Measurements from ENCODE around the gene STIP1. TPM values are rescaled to one million over a fixed set of nuclear protein-coding genes. Genes with fewer than 3 reads are reported as not detected.

Gene STIP1
- total and polyA plus RNA-seq, 10 of the 15 experiments (the other 5 are each of a cell fraction or from before 2014, with no cell fraction given): 25.2 to 291 (median 191) TPM

DNA sequence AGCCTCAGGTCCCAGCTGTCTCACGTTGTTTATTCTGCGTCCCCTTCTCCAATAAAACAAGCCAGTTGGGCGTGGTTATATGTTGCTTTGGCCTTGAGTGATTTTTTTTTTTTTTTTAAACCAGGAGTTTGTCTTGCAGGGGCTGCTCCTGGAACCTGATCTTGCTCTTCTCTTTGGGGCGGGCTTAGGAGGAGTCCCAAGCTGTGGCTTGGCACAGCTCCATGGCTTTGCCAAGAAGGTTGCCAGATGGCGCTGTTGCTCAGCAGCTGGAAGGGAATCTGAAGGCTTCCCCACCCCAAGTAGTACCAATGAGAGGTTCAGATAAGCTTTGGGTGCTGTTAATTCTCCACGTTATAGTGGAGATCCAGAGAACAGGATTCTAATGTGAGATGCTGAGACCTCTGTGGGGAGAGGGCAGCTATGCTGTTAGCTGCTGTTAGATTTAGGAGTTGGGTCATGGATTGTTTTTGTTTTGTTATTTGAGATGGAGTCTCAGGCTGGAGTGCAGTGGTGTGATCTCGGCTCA lies 18.6 kb downstream of the STIP1 start:
- ChIA-PET RAD21 (ENCODE audit: unreplicated experiment) (interaction anchor here (0.7 to 6.6 kb wide), 20 partner anchors 10 to 155 kb away, joined by 3 to 125 read pairs (median 7); partner anchors contain the start of genes BAD, CATSPERZ, DNAJC4 and ESRRA), SMC1A (ENCODE audit: uncharacterized antibody, unreplicated experiment) (interaction anchor here (0.6 to 5.5 kb wide), 20 partner anchors 9 to 151 kb away, joined by 3 to 98 read pairs (median 5); partner anchors contain the start of genes CATSPERZ, ESRRA, FKBP2 and NUDT22), POLR2A (interaction anchor here (0.6 to 5.8 kb wide), 15 partner anchors 12 to 1398 kb away, joined by 3 to 85 read pairs (median 12); partner anchors contain the start of genes CATSPERZ, ESRRA, FKBP2 and NUDT22), CTCF (interaction anchor here (0.6 to 9.7 kb wide), 28 partner anchors 9 to 367 kb away, joined by 3 to 238 read pairs (median 5); partner anchors contain the start of genes BAD, CATSPERZ, DNAJC4 and ESRRA)
- in situ Hi-C loops (cut with MboI) (loop anchor here (5.0 kb wide), 1 partner anchor 98 kb away; the partner anchor contains the start of gene CATSPERZ), intact Hi-C loops (cut with micrococcal nuclease; ENCODE audit: unreplicated experiment) (loop anchor here (1.0 to 2.0 kb wide), 3 partner anchors 18 to 100 kb away; partner anchors contain the start of genes FKBP2 and STIP1)
- Histone ChIP-seq H2AFZ (ENCODE audit: control insufficient read depth, low read depth, low read length) (no peak overlapping the region), H3K9me3 (replicated peaks; ENCODE audit: control insufficient read depth, insufficient read depth, low read length) (no peaks in the 10 kb centered on the region), H3K27me3 (replicated peaks in 1 of 2; ENCODE audit: control insufficient read depth in 2 of 2, insufficient read depth in 2 of 2, low read length in 1 of 2) (no peaks in the 10 kb centered on the region), H3K9ac (ENCODE audit: control insufficient read depth, insufficient read depth, low read length) (no peak overlapping the region), H3K4me3 (no peak overlapping the region), H3K4me1 (ENCODE audit: control insufficient read depth, insufficient read depth, low read length) (peaks cover 26% of the 10 kb centered on the region), H4K20me1 (ENCODE audit: control insufficient read depth, insufficient read depth) (no peaks in the 10 kb centered on the region), H3K79me2 (ENCODE audit: control insufficient read depth, insufficient read depth, low read length) (peaks cover 39% of the 10 kb centered on the region), H3K36me3 (ENCODE audit: control insufficient read depth in 2 of 2, insufficient read depth in 2 of 2, low read length in 1 of 2) (peaks cover 33 to 37% of the 10 kb centered on the region in 2 experiments), H3K4me2 (ENCODE audit: control insufficient read depth, insufficient read depth) (no peak overlapping the region), H3K27ac (ENCODE audit: control insufficient read depth, insufficient read depth) (peak overlapping the region; percentile 3; the same call in 1 of the 2 replicates)
- BruUV-seq (replicated peaks): no TSS peak
- FAIRE-seq: no peak
- DNase-seq (ENCODE audit: low read depth, low spot score): peak; percentile 52
- 55% methylated on average over 7 of the region's 7 CpGs for WGBS (ENCODE audit: insufficient coverage, insufficient replicate concordance, low lambda C conversion rate, missing lambda C conversion rate)
- ATAC-seq: peak; percentile 43
- TF ChIP-seq, protein P1, sequence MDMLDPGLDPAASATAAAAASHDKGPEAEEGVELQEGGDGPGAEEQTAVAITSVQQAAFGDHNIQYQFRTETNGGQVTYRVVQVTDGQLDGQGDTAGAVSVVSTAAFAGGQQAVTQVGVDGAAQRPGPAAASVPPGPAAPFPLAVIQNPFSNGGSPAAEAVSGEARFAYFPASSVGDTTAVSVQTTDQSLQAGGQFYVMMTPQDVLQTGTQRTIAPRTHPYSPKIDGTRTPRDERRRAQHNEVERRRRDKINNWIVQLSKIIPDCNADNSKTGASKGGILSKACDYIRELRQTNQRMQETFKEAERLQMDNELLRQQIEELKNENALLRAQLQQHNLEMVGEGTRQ (IDR thresholded peaks at IDR 0.05; ENCODE audit: borderline replicate concordance, low read depth, low read length): no peak
- TF ChIP-seq, protein P2, sequence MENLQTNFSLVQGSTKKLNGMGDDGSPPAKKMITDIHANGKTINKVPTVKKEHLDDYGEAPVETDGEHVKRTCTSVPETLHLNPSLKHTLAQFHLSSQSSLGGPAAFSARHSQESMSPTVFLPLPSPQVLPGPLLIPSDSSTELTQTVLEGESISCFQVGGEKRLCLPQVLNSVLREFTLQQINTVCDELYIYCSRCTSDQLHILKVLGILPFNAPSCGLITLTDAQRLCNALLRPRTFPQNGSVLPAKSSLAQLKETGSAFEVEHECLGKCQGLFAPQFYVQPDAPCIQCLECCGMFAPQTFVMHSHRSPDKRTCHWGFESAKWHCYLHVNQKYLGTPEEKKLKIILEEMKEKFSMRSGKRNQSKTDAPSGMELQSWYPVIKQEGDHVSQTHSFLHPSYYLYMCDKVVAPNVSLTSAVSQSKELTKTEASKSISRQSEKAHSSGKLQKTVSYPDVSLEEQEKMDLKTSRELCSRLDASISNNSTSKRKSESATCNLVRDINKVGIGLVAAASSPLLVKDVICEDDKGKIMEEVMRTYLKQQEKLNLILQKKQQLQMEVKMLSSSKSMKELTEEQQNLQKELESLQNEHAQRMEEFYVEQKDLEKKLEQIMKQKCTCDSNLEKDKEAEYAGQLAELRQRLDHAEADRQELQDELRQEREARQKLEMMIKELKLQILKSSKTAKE (IDR thresholded peaks at IDR 0.05; ENCODE audit: low read depth, poor library complexity, severe bottlenecking): peak; percentile 46
- TF ChIP-seq NR2F1 (conservative IDR thresholded peaks at IDR 0.05) (no peak), MXI1 (IDR thresholded peaks at IDR 0.05; ENCODE audit: low read depth, low read length) (no peak), MEF2B (IDR thresholded peaks at IDR 0.05; ENCODE audit: partially characterized antibody, poor library complexity, severe bottlenecking) (no peak), SMAD1 (IDR thresholded peaks at IDR 0.05; ENCODE audit: low read depth, partially characterized antibody) (peak; percentile 90), SPI1 (IDR thresholded peaks at IDR 0.05; ENCODE audit: borderline replicate concordance, insufficient read depth, low read depth, low read length) (no peak), RAD21 (IDR thresholded peaks at IDR 0.05; ENCODE audit: insufficient read depth, low read depth, low read length) (peak; percentile 82), TCF3 (IDR thresholded peaks at IDR 0.05; ENCODE audit: borderline replicate concordance, insufficient read depth, low read depth, low read length) (no peak), NRF1 (conservative IDR thresholded peaks at IDR 0.05; ENCODE audit: low read depth, low read length) (no peak)
- TF ChIP-seq, protein P3, sequence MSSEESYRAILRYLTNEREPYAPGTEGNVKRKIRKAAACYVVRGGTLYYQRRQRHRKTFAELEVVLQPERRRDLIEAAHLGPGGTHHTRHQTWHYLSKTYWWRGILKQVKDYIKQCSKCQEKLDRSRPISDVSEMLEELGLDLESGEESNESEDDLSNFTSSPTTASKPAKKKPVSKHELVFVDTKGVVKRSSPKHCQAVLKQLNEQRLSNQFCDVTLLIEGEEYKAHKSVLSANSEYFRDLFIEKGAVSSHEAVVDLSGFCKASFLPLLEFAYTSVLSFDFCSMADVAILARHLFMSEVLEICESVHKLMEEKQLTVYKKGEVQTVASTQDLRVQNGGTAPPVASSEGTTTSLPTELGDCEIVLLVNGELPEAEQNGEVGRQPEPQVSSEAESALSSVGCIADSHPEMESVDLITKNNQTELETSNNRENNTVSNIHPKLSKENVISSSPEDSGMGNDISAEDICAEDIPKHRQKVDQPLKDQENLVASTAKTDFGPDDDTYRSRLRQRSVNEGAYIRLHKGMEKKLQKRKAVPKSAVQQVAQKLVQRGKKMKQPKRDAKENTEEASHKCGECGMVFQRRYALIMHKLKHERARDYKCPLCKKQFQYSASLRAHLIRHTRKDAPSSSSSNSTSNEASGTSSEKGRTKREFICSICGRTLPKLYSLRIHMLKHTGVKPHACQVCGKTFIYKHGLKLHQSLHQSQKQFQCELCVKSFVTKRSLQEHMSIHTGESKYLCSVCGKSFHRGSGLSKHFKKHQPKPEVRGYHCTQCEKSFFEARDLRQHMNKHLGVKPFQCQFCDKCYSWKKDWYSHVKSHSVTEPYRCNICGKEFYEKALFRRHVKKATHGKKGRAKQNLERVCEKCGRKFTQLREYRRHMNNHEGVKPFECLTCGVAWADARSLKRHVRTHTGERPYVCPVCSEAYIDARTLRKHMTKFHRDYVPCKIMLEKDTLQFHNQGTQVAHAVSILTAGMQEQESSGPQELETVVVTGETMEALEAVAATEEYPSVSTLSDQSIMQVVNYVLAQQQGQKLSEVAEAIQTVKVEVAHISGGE (CRISPR knock-in tag; IDR thresholded peaks at IDR 0.05): no peak
- TF ChIP-seq, protein P4, sequence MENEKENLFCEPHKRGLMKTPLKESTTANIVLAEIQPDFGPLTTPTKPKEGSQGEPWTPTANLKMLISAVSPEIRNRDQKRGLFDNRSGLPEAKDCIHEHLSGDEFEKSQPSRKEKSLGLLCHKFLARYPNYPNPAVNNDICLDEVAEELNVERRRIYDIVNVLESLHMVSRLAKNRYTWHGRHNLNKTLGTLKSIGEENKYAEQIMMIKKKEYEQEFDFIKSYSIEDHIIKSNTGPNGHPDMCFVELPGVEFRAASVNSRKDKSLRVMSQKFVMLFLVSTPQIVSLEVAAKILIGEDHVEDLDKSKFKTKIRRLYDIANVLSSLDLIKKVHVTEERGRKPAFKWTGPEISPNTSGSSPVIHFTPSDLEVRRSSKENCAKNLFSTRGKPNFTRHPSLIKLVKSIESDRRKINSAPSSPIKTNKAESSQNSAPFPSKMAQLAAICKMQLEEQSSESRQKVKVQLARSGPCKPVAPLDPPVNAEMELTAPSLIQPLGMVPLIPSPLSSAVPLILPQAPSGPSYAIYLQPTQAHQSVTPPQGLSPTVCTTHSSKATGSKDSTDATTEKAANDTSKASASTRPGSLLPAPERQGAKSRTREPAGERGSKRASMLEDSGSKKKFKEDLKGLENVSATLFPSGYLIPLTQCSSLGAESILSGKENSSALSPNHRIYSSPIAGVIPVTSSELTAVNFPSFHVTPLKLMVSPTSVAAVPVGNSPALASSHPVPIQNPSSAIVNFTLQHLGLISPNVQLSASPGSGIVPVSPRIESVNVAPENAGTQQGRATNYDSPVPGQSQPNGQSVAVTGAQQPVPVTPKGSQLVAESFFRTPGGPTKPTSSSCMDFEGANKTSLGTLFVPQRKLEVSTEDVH (IDR thresholded peaks at IDR 0.05; ENCODE audit: low read depth, partially characterized antibody): no peak

Measured in GM12878 (cell line).